HEK293 (cell line): ENCODE data around the gene RHOD.

Experiments used
- CTCF ChIA-PET: fragments of 350-600 bp; formaldehyde crosslinking; extraction: SDS; loops from one replicate; lab custom pipeline; 2021; ENCODE audit warnings: antibody characterized with exemption; lab: Yijun Ruan, JAX
- POLR2A ChIA-PET: fragments of 300-600 bp; formaldehyde crosslinking; extraction: SDS; loops from one replicate; lab custom pipeline; 2020; ENCODE audit warnings: antibody characterized with exemption, inconsistent platforms; lab: Yijun Ruan, JAX
- H3K27ac ChIP-seq: fragments of 200-500 bp; sonication (Bioruptor generic); 2 replicates; pipeline ENCODE4 v1.5.1; 2014; ENCODE audit warnings: low read depth, low read length, control low read depth, inconsistent platforms; ENCODE audit errors: extremely low read depth
- H3K36me3 ChIP-seq, 2 experiments: fragments of 200-500 bp in 1 of 2; sonication (Bioruptor generic) in 1 of 2; 1 replicate in 1 of 2; 2 replicates in 1 of 2; pipeline ENCODE4 v1.5.1; 2014 to 2017; ENCODE audit warnings: inconsistent platforms in 2 of 2, low read length in 2 of 2; ENCODE audit not compliant: control insufficient read depth in 2 of 2, insufficient read depth in 1 of 2
- H3K4me1 ChIP-seq: fragments of 200-500 bp; sonication (Bioruptor generic); 2 replicates; pipeline ENCODE4 v1.5.1; 2014; ENCODE audit warnings: mild to moderate bottlenecking, low read length, inconsistent platforms; ENCODE audit not compliant: control insufficient read depth, insufficient read depth
- H3K4me3 ChIP-seq: 2 replicates; pipeline ENCODE4 v1.5.1; 2011; ENCODE audit warnings: low read depth, mild to moderate bottlenecking, control low read depth, low read length, moderate library complexity
- H3K9me3 ChIP-seq: fragments of 200-500 bp; sonication (Bioruptor generic); 2 replicates; pipeline ENCODE4 v1.5.1; 2014; ENCODE audit warnings: low read depth, low read length, inconsistent platforms; ENCODE audit not compliant: control insufficient read depth, insufficient read depth
- AEBP2 ChIP-seq: fragments of 450-650 bp; formaldehyde crosslinking; IDR thresholded peaks from 2 replicates; pipeline ENCODE4 v1.5.1; 2016; ENCODE audit warnings: missing biosample characterization, missing genetic modification characterization, borderline replicate concordance
- BCL11B ChIP-seq: fragments of 450-650 bp; formaldehyde crosslinking; IDR thresholded peaks from 2 replicates; pipeline ENCODE4 v1.5.1; 2016; ENCODE audit warnings: low read depth, missing biosample characterization, missing genetic modification characterization
- OVOL3 ChIP-seq: fragments of 450-650 bp; formaldehyde crosslinking; IDR thresholded peaks from 2 replicates; pipeline ENCODE4 v1.5.1; 2016; ENCODE audit warnings: missing biosample characterization, missing genetic modification characterization
- PRDM1 ChIP-seq: fragments of 450-650 bp; formaldehyde crosslinking; IDR thresholded peaks from 2 replicates; pipeline ENCODE4; 2016; ENCODE audit warnings: missing biosample characterization, missing genetic modification characterization
- PRDM4 ChIP-seq: fragments of 450-650 bp; formaldehyde crosslinking; IDR thresholded peaks from 2 replicates; pipeline ENCODE4 v1.5.1; 2017; ENCODE audit warnings: missing biosample characterization, missing genetic modification characterization
- TCF7L2 ChIP-seq: IDR thresholded peaks from 2 replicates; pipeline ENCODE4 v1.6.1; 2011; ENCODE audit warnings: low read depth, mild to moderate bottlenecking, inconsistent platforms, low read length, moderate library complexity, borderline replicate concordance
- YY1 ChIP-seq: fragments of 450-650 bp; formaldehyde crosslinking; IDR thresholded peaks from 2 replicates; pipeline ENCODE4 v1.5.1; 2018; ENCODE audit warnings: missing biosample characterization, missing genetic modification characterization
- ZFP3 ChIP-seq: fragments of 450-650 bp; formaldehyde crosslinking; IDR thresholded peaks from 2 replicates; pipeline ENCODE4 v1.5.1; 2016; ENCODE audit warnings: low read depth, missing biosample characterization, missing genetic modification characterization
- ZNF174 ChIP-seq: fragments of 450-650 bp; formaldehyde crosslinking; IDR thresholded peaks from 2 replicates; pipeline ENCODE4 v1.5.0; 2017; ENCODE audit warnings: missing biosample characterization, mild to moderate bottlenecking, missing genetic modification characterization
- ZNF311 ChIP-seq: fragments of 450-650 bp; formaldehyde crosslinking; IDR thresholded peaks from 2 replicates; pipeline ENCODE4 v1.5.1; 2017; ENCODE audit warnings: missing biosample characterization, missing genetic modification characterization, borderline replicate concordance
- ZNF501 ChIP-seq: fragments of 450-650 bp; formaldehyde crosslinking; IDR thresholded peaks from 2 replicates; pipeline ENCODE4 v1.5.1; 2016; ENCODE audit warnings: missing biosample characterization, missing genetic modification characterization
- ZNF521 ChIP-seq: fragments of 450-650 bp; formaldehyde crosslinking; IDR thresholded peaks from 2 replicates; pipeline ENCODE4 v1.5.1; 2017; ENCODE audit warnings: missing biosample characterization, mild to moderate bottlenecking, missing genetic modification characterization
- ZNF558 ChIP-seq: fragments of 450-650 bp; formaldehyde crosslinking; IDR thresholded peaks from 2 replicates; pipeline ENCODE4 v1.5.1; 2016; ENCODE audit warnings: missing biosample characterization, missing genetic modification characterization
- ZNF639 ChIP-seq: fragments of 450-650 bp; formaldehyde crosslinking; IDR thresholded peaks from 2 replicates; pipeline ENCODE4 v1.5.1; 2016; ENCODE audit warnings: missing biosample characterization, missing genetic modification characterization
- ZNF692 ChIP-seq: fragments of 450-650 bp; formaldehyde crosslinking; IDR thresholded peaks from 2 replicates; pipeline ENCODE4 v1.5.1; 2016; ENCODE audit warnings: missing biosample characterization, missing genetic modification characterization
- ZNF747 ChIP-seq: fragments of 450-650 bp; formaldehyde crosslinking; IDR thresholded peaks from 2 replicates; pipeline ENCODE4 v1.5.1; 2016; ENCODE audit warnings: missing biosample characterization, missing genetic modification characterization
- ZNF785 ChIP-seq: fragments of 450-650 bp; formaldehyde crosslinking; IDR thresholded peaks from 2 replicates; pipeline ENCODE4 v1.5.1; 2016; ENCODE audit warnings: missing biosample characterization, missing genetic modification characterization
- ZNF837 ChIP-seq: fragments of 450-650 bp; formaldehyde crosslinking; IDR thresholded peaks from 2 replicates; pipeline ENCODE4 v1.5.1; 2016; ENCODE audit warnings: missing biosample characterization, missing genetic modification characterization
- TF ChIP-seq, protein P1 (sequence below): fragments of 450-650 bp; formaldehyde crosslinking; IDR thresholded peaks from 2 replicates; pipeline ENCODE4 v1.5.1; 2016; ENCODE audit warnings: missing biosample characterization, missing genetic modification characterization, borderline replicate concordance
- TF ChIP-seq, protein P2 (sequence below): fragments of 450-650 bp; formaldehyde crosslinking; IDR thresholded peaks from 2 replicates; pipeline ENCODE4 v1.5.1; 2016; ENCODE audit warnings: missing biosample characterization, missing genetic modification characterization

The RHOD gene

GRCh38 chr11:67083786-67084366 lies 27.2 kb downstream of the RHOD start:
- ChIA-PET CTCF (interaction anchor here (0.6 to 3.0 kb wide), 7 partner anchors 10 to 298 kb away, joined by 3 to 21 read pairs (median 4); no protein-coding TSS in a partner anchor), POLR2A (interaction anchor here (0.6 to 0.7 kb wide), 2 partner anchors 27 to 88 kb away, joined by 4 to 5 read pairs; no protein-coding TSS in a partner anchor)
- H3K36me3 ChIP-seq = no peaks in the 10 kb centered on the region
- no peak overlapping the region for H3K4me3 ChIP-seq
- H3K27ac ChIP-seq = no peak overlapping the region
- H3K9me3 ChIP-seq = no peaks in the 10 kb centered on the region
- TF ChIP-seq ZNF521 = no peak
- no peak for TF ChIP-seq ZNF174 (tag by site-specific recombination)
- no peak for TF ChIP-seq YY1
- no peak for TF ChIP-seq BCL11B (tag by site-specific recombination)
- TF ChIP-seq ZFP3 (tag by site-specific recombination) = no peak
- TF ChIP-seq PRDM1 = peak; percentile 78
- TF ChIP-seq, protein P1, sequence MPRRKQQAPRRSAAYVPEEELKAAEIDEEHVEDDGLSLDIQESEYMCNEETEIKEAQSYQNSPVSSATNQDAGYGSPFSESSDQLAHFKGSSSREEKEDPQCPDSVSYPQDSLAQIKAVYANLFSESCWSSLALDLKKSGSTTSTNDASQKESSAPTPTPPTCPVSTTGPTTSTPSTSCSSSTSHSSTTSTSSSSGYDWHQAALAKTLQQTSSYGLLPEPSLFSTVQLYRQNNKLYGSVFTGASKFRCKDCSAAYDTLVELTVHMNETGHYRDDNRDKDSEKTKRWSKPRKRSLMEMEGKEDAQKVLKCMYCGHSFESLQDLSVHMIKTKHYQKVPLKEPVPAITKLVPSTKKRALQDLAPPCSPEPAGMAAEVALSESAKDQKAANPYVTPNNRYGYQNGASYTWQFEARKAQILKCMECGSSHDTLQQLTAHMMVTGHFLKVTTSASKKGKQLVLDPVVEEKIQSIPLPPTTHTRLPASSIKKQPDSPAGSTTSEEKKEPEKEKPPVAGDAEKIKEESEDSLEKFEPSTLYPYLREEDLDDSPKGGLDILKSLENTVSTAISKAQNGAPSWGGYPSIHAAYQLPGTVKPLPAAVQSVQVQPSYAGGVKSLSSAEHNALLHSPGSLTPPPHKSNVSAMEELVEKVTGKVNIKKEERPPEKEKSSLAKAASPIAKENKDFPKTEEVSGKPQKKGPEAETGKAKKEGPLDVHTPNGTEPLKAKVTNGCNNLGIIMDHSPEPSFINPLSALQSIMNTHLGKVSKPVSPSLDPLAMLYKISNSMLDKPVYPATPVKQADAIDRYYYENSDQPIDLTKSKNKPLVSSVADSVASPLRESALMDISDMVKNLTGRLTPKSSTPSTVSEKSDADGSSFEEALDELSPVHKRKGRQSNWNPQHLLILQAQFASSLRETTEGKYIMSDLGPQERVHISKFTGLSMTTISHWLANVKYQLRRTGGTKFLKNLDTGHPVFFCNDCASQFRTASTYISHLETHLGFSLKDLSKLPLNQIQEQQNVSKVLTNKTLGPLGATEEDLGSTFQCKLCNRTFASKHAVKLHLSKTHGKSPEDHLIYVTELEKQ (tag by site-specific recombination) = no peak
- TF ChIP-seq ZNF747 (tag by site-specific recombination) = no peak
- no peak for TF ChIP-seq ZNF501
- no peak for TF ChIP-seq ZNF558 (tag by site-specific recombination)
- no peak for TF ChIP-seq ZNF837
- peak; percentile 94 for TF ChIP-seq PRDM4 (tag by site-specific recombination)
- TF ChIP-seq ZNF311 = no peak
- TF ChIP-seq ZNF692 (tag by site-specific recombination) = no peak
- TF ChIP-seq, all 188 proteins: peak for 2
- H3K4me1 ChIP-seq = no peaks in the 10 kb centered on the region

- Histone ChIP-seq H3K4me1 (no peaks in the 10 kb centered on the region), H3K36me3 (no peaks in the 10 kb centered on the region), H3K4me3 (no peak overlapping the region), H3K27ac (no peak overlapping the region), H3K9me3 (no peaks in the 10 kb centered on the region)
- POLR2A ChIA-PET = no interaction called here
- CTCF ChIA-PET = no interaction called here
- no peak for TF ChIP-seq ZNF639 (tag by site-specific recombination)
- TF ChIP-seq TCF7L2 = no peak
- no peak for TF ChIP-seq PRDM4 (tag by site-specific recombination)
- no peak for TF ChIP-seq AEBP2 (tag by site-specific recombination)
- no peak for TF ChIP-seq YY1
- TF ChIP-seq ZNF785 = no peak
- TF ChIP-seq, protein P2, sequence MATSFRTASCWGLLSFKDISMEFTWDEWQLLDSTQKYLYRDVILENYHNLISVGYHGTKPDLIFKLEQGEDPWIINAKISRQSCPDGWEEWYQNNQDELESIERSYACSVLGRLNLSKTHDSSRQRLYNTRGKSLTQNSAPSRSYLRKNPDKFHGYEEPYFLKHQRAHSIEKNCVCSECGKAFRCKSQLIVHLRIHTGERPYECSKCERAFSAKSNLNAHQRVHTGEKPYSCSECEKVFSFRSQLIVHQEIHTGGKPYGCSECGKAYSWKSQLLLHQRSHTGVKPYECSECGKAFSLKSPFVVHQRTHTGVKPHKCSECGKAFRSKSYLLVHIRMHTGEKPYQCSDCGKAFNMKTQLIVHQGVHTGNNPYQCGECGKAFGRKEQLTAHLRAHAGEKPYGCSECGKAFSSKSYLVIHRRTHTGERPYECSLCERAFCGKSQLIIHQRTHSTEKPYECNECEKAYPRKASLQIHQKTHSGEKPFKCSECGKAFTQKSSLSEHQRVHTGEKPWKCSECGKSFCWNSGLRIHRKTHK (tag by site-specific recombination) = no peak
- no peak for TF ChIP-seq OVOL3 (tag by site-specific recombination)
Observed at GRCh38 chr11:67085617-67086016, 29.0 kb downstream of the RHOD start.
